OCI-LY3 (cell line): ENCODE measurements around the gene TRIM71.
"Not testable (repeated sequence)": the region's sequence is repeated elsewhere in the genome, so short reads cannot be mapped to it uniquely, and the experiment has no call there.

ENCODE experiments used
- H2AFZ ChIP-seq: fragments of 200-600, 300-600 bp; shearing (Covaris generic); 2 replicates; pipeline ENCODE4 v1.6.0; 2014; ENCODE audit warnings: antibody characterized with exemption, low read depth, low read length
- H3K27ac ChIP-seq: fragments of 200-600, 300-600 bp; sonication (generic); 2 replicates; pipeline ENCODE4 v1.5.1; 2014; ENCODE audit warnings: mild to moderate bottlenecking, low read length, moderate library complexity, mixed read lengths
- H3K27me3 ChIP-seq: fragments of 200-600, 300-600 bp; sonication (generic); 2 replicates; pipeline ENCODE4 v1.6.1; 2014; ENCODE audit warnings: low read depth, low read length, mixed read lengths
- H3K36me3 ChIP-seq: fragments of 200-600, 300-600 bp; sonication (generic); replicated peaks from 2 replicates; pipeline ENCODE3; 2014; ENCODE audit warnings: low read depth, low read length, mixed read lengths
- H3K4me1 ChIP-seq: fragments of 300-600, 200-600 bp; sonication (generic); 2 replicates; pipeline ENCODE4 v1.6.1; 2014; ENCODE audit warnings: low read length, mixed read lengths
- H3K4me2 ChIP-seq: fragments of 200-600, 300-600 bp; sonication (generic); 2 replicates; pipeline ENCODE4 v1.6.1; 2014; ENCODE audit warnings: low read length, mixed read lengths
- H3K4me3 ChIP-seq: fragments of 300-600, 200-600 bp; sonication (generic); 2 replicates; pipeline ENCODE4 v1.5.1; 2014; ENCODE audit warnings: antibody characterized with exemption, mild to moderate bottlenecking, low read length, moderate library complexity
- H3K79me2 ChIP-seq: fragments of 300-600, 200-600 bp; shearing (Covaris generic); 2 replicates; pipeline ENCODE4 v1.6.1; 2014; ENCODE audit warnings: mild to moderate bottlenecking, low read length, mixed read lengths
- H3K9ac ChIP-seq: fragments of 300-600, 200-600 bp; shearing (Covaris generic); 2 replicates; pipeline ENCODE4 v1.6.0; 2014; ENCODE audit warnings: mild to moderate bottlenecking, low read length, moderate library complexity
- H3K9me3 ChIP-seq: fragments of 200-600, 300-600 bp; shearing (Covaris generic); 2 replicates; pipeline ENCODE4 v1.6.1; 2014; ENCODE audit warnings: low read length, mixed read lengths; ENCODE audit not compliant: insufficient read depth
- H4K20me1 ChIP-seq: fragments of 200-600, 300-600 bp; sonication (generic); 2 replicates; pipeline ENCODE4 v1.6.1; 2016; ENCODE audit warnings: low read length, mixed read lengths; ENCODE audit not compliant: insufficient read depth
- EZH2phosphoT487 ChIP-seq: fragments of 200-600 bp; shearing (Covaris generic); IDR thresholded peaks from 2 replicates; pipeline ENCODE4 v1.6.1; 2018; ENCODE audit warnings: antibody characterized with exemption, mixed run types, low read depth
- TF ChIP-seq, protein P1 (sequence below): fragments of 200-600, 300-600 bp; sonication (generic); IDR thresholded peaks from 2 replicates; pipeline ENCODE4 v1.5.1; 2014; ENCODE audit warnings: antibody characterized with exemption, low read length, low read depth

Gene TRIM71

DNA sequence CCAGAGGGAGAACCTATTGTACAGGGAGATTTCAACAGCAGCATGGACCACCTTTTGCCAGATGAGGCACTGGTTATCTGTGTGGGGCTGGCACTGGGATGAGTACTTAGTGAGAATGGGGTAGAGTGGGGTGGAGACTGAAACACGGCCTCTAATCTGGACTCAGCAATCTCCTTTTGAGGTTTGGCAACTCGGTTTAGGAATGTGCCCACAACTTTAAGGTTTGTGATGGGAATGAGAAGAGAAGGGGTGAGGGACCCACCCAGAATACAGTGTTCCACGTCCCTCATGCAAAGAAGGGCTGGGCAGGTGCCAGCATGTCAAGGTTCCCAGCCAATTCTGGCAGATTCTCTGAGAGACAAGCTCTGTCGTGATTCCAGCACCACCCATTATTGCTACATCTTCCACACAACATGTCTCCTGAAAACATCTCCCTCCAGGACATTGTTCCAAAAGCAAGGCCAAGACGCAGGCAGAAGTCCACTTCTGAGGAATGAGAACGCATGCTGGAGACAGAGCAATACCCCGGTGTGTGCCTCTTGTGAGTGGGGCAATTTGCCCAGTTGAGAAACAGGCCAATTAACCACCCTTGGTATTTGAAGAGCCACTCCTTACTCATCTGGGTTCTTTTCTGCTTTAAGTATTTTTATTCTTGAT is 96.1 kb downstream of the TRIM71 start:
- no peak overlapping the region for H3K27ac ChIP-seq
- no peak overlapping the region for H3K4me2 ChIP-seq
- H3K9me3 ChIP-seq = peaks cover 12% of the 10 kb centered on the region; the same call in 1 of the 2 replicates
- H3K4me3 ChIP-seq = no peak overlapping the region
- H2AFZ ChIP-seq = peak overlapping the region; percentile 21; the same call in 1 of the 2 replicates
- H3K79me2 ChIP-seq = no peaks in the 10 kb centered on the region
- H3K4me1 ChIP-seq = no peaks in the 10 kb centered on the region
- no peaks in the 10 kb centered on the region for H4K20me1 ChIP-seq
- no peaks in the 10 kb centered on the region for H3K27me3 ChIP-seq
- TF ChIP-seq, protein P1, sequence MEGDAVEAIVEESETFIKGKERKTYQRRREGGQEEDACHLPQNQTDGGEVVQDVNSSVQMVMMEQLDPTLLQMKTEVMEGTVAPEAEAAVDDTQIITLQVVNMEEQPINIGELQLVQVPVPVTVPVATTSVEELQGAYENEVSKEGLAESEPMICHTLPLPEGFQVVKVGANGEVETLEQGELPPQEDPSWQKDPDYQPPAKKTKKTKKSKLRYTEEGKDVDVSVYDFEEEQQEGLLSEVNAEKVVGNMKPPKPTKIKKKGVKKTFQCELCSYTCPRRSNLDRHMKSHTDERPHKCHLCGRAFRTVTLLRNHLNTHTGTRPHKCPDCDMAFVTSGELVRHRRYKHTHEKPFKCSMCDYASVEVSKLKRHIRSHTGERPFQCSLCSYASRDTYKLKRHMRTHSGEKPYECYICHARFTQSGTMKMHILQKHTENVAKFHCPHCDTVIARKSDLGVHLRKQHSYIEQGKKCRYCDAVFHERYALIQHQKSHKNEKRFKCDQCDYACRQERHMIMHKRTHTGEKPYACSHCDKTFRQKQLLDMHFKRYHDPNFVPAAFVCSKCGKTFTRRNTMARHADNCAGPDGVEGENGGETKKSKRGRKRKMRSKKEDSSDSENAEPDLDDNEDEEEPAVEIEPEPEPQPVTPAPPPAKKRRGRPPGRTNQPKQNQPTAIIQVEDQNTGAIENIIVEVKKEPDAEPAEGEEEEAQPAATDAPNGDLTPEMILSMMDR = no peak
- TF ChIP-seq EZH2phosphoT487 = no peak
- H3K9ac ChIP-seq = no peak overlapping the region
- no peaks in the 10 kb centered on the region for H3K36me3 ChIP-seq

- no peaks in the 10 kb centered on the region for H3K79me2 ChIP-seq
- H3K36me3 ChIP-seq = no peaks in the 10 kb centered on the region
- no peak overlapping the region for H3K27ac ChIP-seq
- no peak for TF ChIP-seq EZH2phosphoT487
- TF ChIP-seq, protein P1 = no peak
- H3K9me3 ChIP-seq = peaks cover 12% of the 10 kb centered on the region; the same call in 1 of the 2 replicates
- no peaks in the 10 kb centered on the region for H3K4me1 ChIP-seq
- no peaks in the 10 kb centered on the region for H4K20me1 ChIP-seq
- H3K27me3 ChIP-seq = 0 out of 2 replicates have a peak, but pooled peaks cover 9% of the 10 kb centered on the region
- H3K9ac ChIP-seq = no peak overlapping the region
- H3K4me3 ChIP-seq = no peak overlapping the region
- no peak overlapping the region for H3K4me2 ChIP-seq
- no peak overlapping the region for H2AFZ ChIP-seq
Measured at GRCh38 chr3:32919920-32920319, 102.1 kb downstream of the TRIM71 start.

DNA sequence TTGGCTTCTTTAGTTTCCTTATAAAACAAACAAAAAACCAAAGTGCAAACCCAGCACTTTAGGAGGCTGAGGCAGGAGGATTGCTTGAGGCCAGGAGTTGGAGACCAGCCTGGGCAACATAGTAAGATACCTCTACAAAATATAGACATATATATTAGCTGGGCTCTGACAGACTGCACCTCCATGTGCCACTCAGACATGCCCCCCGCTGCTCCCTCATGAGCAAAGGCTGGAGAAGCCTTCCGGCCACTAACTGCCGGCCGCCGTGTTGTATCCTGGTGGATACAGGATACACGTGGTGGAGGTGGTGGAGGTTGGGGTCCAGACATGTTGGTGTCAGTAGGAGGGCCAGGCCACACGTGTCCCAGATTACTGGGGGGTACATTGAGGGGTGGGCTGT is 104.3 kb downstream of the TRIM71 start:
- H3K4me1 ChIP-seq = no peaks in the 10 kb centered on the region
- no peaks in the 10 kb centered on the region for H3K36me3 ChIP-seq
- no peak overlapping the region for H3K27ac ChIP-seq
- H3K4me2 ChIP-seq = no peak overlapping the region
- no peak overlapping the region for H3K9ac ChIP-seq
- no peak overlapping the region for H3K4me3 ChIP-seq
- peaks cover 7% of the 10 kb centered on the region; the same call in 1 of the 2 replicates for H3K9me3 ChIP-seq
- TF ChIP-seq EZH2phosphoT487 = no peak
- TF ChIP-seq, protein P1 = no peak
- no peaks in the 10 kb centered on the region for H4K20me1 ChIP-seq
- H3K27me3 ChIP-seq = peaks cover 13% of the 10 kb centered on the region; the same call in 1 of the 2 replicates
- no peaks in the 10 kb centered on the region for H3K79me2 ChIP-seq
- H2AFZ ChIP-seq = no peak overlapping the region

DNA sequence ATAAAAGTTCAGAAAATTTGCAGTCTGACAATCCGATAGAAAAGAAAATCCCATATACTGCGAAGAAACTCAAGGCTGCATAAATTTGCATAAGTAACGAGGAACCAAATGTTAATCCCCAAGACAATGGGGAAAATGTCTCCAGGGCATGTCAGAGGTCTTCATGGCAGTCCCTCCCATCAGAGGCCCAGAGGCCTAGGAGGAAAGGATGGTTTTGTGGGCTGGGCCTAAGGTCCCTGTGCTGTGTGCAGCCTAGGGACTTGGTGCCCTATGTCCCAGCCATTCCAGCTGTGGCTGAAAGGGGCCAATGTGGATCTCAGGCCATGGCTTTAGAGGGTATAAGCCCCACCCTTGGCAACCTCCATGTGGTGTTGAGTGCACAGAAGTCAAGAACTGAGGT is 112.4 kb downstream of the TRIM71 start:
- Histone ChIP-seq H3K9me3 (no peaks in the 10 kb centered on the region), H3K4me2 (no peak overlapping the region), H3K9ac (no peak overlapping the region), H2AFZ (no peak overlapping the region), H3K27ac (no peak overlapping the region), H3K4me1 (no peaks in the 10 kb centered on the region), H3K4me3 (no peak overlapping the region), H3K36me3 (no peaks in the 10 kb centered on the region), H3K27me3 (peaks cover 9% of the 10 kb centered on the region; the same call in 1 of the 2 replicates), H4K20me1 (no peaks in the 10 kb centered on the region), H3K79me2 (no peaks in the 10 kb centered on the region)
- TF ChIP-seq, protein P1 = no peak
- no peak for TF ChIP-seq EZH2phosphoT487

DNA sequence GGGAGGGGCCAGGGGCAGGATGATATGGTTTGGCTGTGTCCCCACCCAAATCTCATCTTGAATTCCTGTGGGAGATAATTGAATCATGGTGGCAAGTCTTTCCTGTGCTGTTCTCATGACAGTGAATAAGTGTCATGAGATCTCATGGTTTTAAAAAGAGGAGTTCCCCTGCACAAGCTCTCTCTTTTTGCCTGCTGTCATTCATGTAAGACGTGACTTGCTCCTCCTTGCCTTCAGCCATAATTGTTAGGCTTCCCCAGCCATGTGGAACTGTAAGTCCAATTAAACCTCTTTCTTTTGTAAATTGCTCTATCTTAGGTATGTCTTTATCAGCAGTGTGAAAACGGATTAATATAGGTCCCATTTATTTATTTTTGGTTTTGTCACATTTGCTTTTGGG is 113.5 kb downstream of the TRIM71 start:
- not testable (repeated sequence) for H3K79me2 ChIP-seq

More for the DNA sequence above, 113.5 kb downstream of the TRIM71 start:
- not testable (repeated sequence) for H3K27me3 ChIP-seq, H3K4me3 ChIP-seq, H2AFZ ChIP-seq, H3K27ac ChIP-seq, H3K4me2 ChIP-seq, H3K9ac ChIP-seq, H4K20me1 ChIP-seq, H3K4me1 ChIP-seq, H3K36me3 ChIP-seq, H3K9me3 ChIP-seq
